Calu3 (cell line): Measurements from ENCODE around the gene IP6K3. TPM values are rescaled to one million over a fixed set of nuclear protein-coding genes. Genes with fewer than 3 reads are reported as not detected.

ENCODE experiments used
- BruUV-seq: library from RNA; stranded (reverse); fragments of 400-500 nt; replicated peaks from 2 replicates; lab custom pipeline; 2021; lab: Mats Ljungman, UMichigan
- CTCF ChIA-PET: fragments of 300-600 bp; sonication (Branson Sonifier 250); formaldehyde crosslinking; loops from one replicate; lab custom pipeline; 2022; ENCODE audit warnings: antibody characterized with exemption; lab: Charles Lee
- DNase-seq: peaks from one replicate; pipeline ENCODE4 v3.0.0; 2022
- H3K27ac Mint-ChIP-seq: one replicate; pipeline ENCODE4 v1.8.0; 2022; ENCODE audit warnings: mixed read lengths; ENCODE audit not compliant: unreplicated experiment
- H3K27me3 Mint-ChIP-seq: one replicate; pipeline ENCODE4 v1.8.0; 2022; ENCODE audit warnings: mixed read lengths; ENCODE audit not compliant: unreplicated experiment
- H3K36me3 Mint-ChIP-seq: one replicate; pipeline ENCODE4 v1.8.0; 2022; ENCODE audit warnings: mild to moderate bottlenecking, moderate library complexity, mixed read lengths; ENCODE audit not compliant: insufficient read depth, unreplicated experiment
- H3K4me1 Mint-ChIP-seq: one replicate; pipeline ENCODE4 v1.8.0; 2022; ENCODE audit warnings: mild to moderate bottlenecking, low read depth, mixed read lengths; ENCODE audit not compliant: unreplicated experiment
- H3K4me3 Mint-ChIP-seq: one replicate; pipeline ENCODE4 v1.8.0; 2022; ENCODE audit warnings: mild to moderate bottlenecking, low read depth, moderate library complexity, mixed read lengths; ENCODE audit not compliant: unreplicated experiment
- H3K9me3 Mint-ChIP-seq: one replicate; pipeline ENCODE4 v1.8.0; 2022; ENCODE audit warnings: low read depth, mixed read lengths; ENCODE audit not compliant: unreplicated experiment
- CTCF ChIP-seq: fragments of 200-600 bp; IDR thresholded peaks from one replicate; pipeline ENCODE4 v1.8.0; 2022; ENCODE audit warnings: antibody characterized with exemption; ENCODE audit not compliant: unreplicated experiment
- intact Hi-C: fragments of 100-400 bp; cut with micrococcal nuclease; formaldehyde crosslinking; loops from one replicate; pipeline ENCODE4 v1.10.0; 2022; ENCODE audit not compliant: unreplicated experiment
- total RNA-seq: library from RNA; stranded (reverse); gene quantifications from 2 replicates; pipeline ENCODE4 v1.2.3, GENCODE V29; 2022

Gene IP6K3
- total RNA-seq, 1 experiment from 2014 or later = not detected

- Mint-ChIP-seq H3K36me3 (peaks cover 10% of the 10 kb centered on the region), H3K4me1 (peaks cover 3% of the 10 kb centered on the region), H3K4me3 (no peak overlapping the region), H3K27me3 (peaks cover 58% of the 10 kb centered on the region), H3K9me3 (peaks cover 2% of the 10 kb centered on the region), H3K27ac (no peak overlapping the region)
- intact Hi-C loops = no loop called here
- TF ChIP-seq CTCF = no peak
- CTCF ChIA-PET = interaction anchor here (7.0 kb wide), 1 partner anchor 53 kb away, joined by 89 read pairs; the partner anchor contains the start of gene UQCC2
- DNase-seq = no peak
- no TSS peak for BruUV-seq
Measured at GRCh38 chr6:33764036-33764435, 17.3 kb upstream of the IP6K3 start.

GRCh38 chr6:33763483-33763882 lies 16.8 kb upstream of the IP6K3 start:
- no TSS peak for BruUV-seq
- Mint-ChIP-seq H3K9me3 (peaks cover 2% of the 10 kb centered on the region), H3K36me3 (peaks cover 8% of the 10 kb centered on the region), H3K27me3 (peaks cover 55% of the 10 kb centered on the region), H3K4me1 (peaks cover 8% of the 10 kb centered on the region), H3K27ac (no peak overlapping the region), H3K4me3 (no peak overlapping the region)
- CTCF ChIA-PET = interaction anchor here (7.0 kb wide), 1 partner anchor 52 kb away, joined by 89 read pairs; the partner anchor contains the start of gene UQCC2
- no peak for TF ChIP-seq CTCF
- intact Hi-C loops = no loop called here
- no peak for DNase-seq

- CTCF ChIA-PET = interaction anchor here (1.2 to 7.0 kb wide), 3 partner anchors 19 to 51 kb away, joined by 8 to 89 read pairs (median 12); partner anchors contain the start of gene UQCC2
- TF ChIP-seq CTCF = no peak
- H3K27me3 Mint-ChIP-seq = peaks cover 47% of the 10 kb centered on the region
- BruUV-seq = no TSS peak
- peaks cover 13% of the 10 kb centered on the region for H3K4me1 Mint-ChIP-seq
- H3K4me3 Mint-ChIP-seq = no peak overlapping the region
- no peak for DNase-seq
- H3K36me3 Mint-ChIP-seq = peaks cover 5% of the 10 kb centered on the region
- peaks cover 2% of the 10 kb centered on the region for H3K9me3 Mint-ChIP-seq
- no peak overlapping the region for H3K27ac Mint-ChIP-seq
- intact Hi-C loops = loop anchor here (1.0 kb wide), 1 partner anchor 48 kb away; no protein-coding TSS in a partner anchor
Measured at GRCh38 chr6:33762713-33763112, 16.0 kb upstream of the IP6K3 start.

- CTCF ChIA-PET = interaction anchor here (0.7 to 7.0 kb wide), 8 partner anchors 13 to 1581 kb away, joined by 3 to 89 read pairs (median 6); partner anchors contain the start of gene UQCC2
- peaks cover 5% of the 10 kb centered on the region for H3K36me3 Mint-ChIP-seq
- no TSS peak for BruUV-seq
- peak; percentile 94 for TF ChIP-seq CTCF
- intact Hi-C loops = loop anchor here (1.0 kb wide), 1 partner anchor 48 kb away; no protein-coding TSS in a partner anchor
- no peak overlapping the region for H3K4me3 Mint-ChIP-seq
- peaks cover 19% of the 10 kb centered on the region for H3K4me1 Mint-ChIP-seq
- H3K9me3 Mint-ChIP-seq = peaks cover 2% of the 10 kb centered on the region
- H3K27ac Mint-ChIP-seq = no peak overlapping the region
- peak; percentile 91 for DNase-seq
- H3K27me3 Mint-ChIP-seq = peaks cover 41% of the 10 kb centered on the region
Measured at GRCh38 chr6:33761922-33762629, 15.4 kb upstream of the IP6K3 start.
